Neural cell (in vitro differentiated cells): ENCODE measurements around the gene PNPLA1. TPM values are rescaled to one million over a fixed set of nuclear protein-coding genes. Genes with fewer than 3 reads are reported as not detected.

Source experiments
- H2AFZ ChIP-seq: fragments of 200-600, 300-800 bp; sonication (generic), shearing (Covaris generic); 2 replicates; pipeline ENCODE4 v1.6.0; 2014; ENCODE audit warnings: low read depth, mild to moderate bottlenecking, antibody characterized with exemption, low read length, moderate library complexity
- H3F3A ChIP-seq: fragments of 200-600 bp; shearing (Covaris generic); 2 replicates; pipeline ENCODE4 v1.6.1; 2016; ENCODE audit warnings: mild to moderate bottlenecking, moderate library complexity, mixed read lengths, antibody characterized with exemption, low read length; ENCODE audit not compliant: insufficient read depth, poor library complexity, severe bottlenecking
- H3K27ac ChIP-seq: fragments of 200-600, 300-800 bp; sonication (generic), shearing (Covaris generic); 2 replicates; pipeline ENCODE4 v1.5.1; 2014; ENCODE audit warnings: mild to moderate bottlenecking, low read length, moderate library complexity
- H3K27me3 ChIP-seq: fragments of 300-800, 200-600 bp; sonication (generic), shearing (Covaris generic); 2 replicates; pipeline ENCODE4 v1.6.0; 2014; ENCODE audit warnings: mild to moderate bottlenecking, low read depth, low read length, moderate library complexity; ENCODE audit not compliant: insufficient read depth
- H3K36me3 ChIP-seq: fragments of 300-800, 200-600 bp; sonication (generic), shearing (Covaris generic); 2 replicates; pipeline ENCODE4 v1.5.1; 2014; ENCODE audit warnings: mild to moderate bottlenecking, antibody characterized with exemption, low read length, moderate library complexity; ENCODE audit not compliant: insufficient read depth
- H3K4me2 ChIP-seq: fragments of 300-800, 200-600 bp; sonication (generic), shearing (Covaris generic); 2 replicates; pipeline ENCODE4 v1.6.0; 2014; ENCODE audit warnings: mild to moderate bottlenecking, low read length
- H3K4me3 ChIP-seq: fragments of 300-800, 200-600 bp; sonication (generic), shearing (Covaris generic); 2 replicates; pipeline ENCODE4 v1.5.1; 2014; ENCODE audit warnings: mild to moderate bottlenecking, low read length, moderate library complexity
- H3K79me2 ChIP-seq: fragments of 200-600 bp; shearing (Covaris generic); replicated peaks from 2 replicates; pipeline ENCODE4 v1.6.0; 2014; ENCODE audit warnings: mild to moderate bottlenecking, low read length, moderate library complexity; ENCODE audit not compliant: insufficient read depth
- H3K9ac ChIP-seq: fragments of 300-800, 200-600 bp; sonication (generic), shearing (Covaris generic); 2 replicates; pipeline ENCODE4 v1.6.1; 2016; ENCODE audit warnings: mild to moderate bottlenecking, low read length, mixed read lengths
- H3K9me2 ChIP-seq: fragments of 200-600 bp; shearing (Covaris generic); 2 replicates; pipeline ENCODE4 v1.6.1; 2016; ENCODE audit warnings: mild to moderate bottlenecking, low read length, mixed read lengths; ENCODE audit not compliant: insufficient read depth
- H3K9me3 ChIP-seq: fragments of 200-600, 300-800 bp; sonication (generic), shearing (Covaris generic); 2 replicates; pipeline ENCODE4 v1.6.1; 2016; ENCODE audit warnings: mild to moderate bottlenecking, mixed run types, low read length, moderate library complexity, mixed read lengths
- H4K20me1 ChIP-seq: fragments of 200-600 bp; shearing (Covaris generic); 2 replicates; pipeline ENCODE4 v1.6.1; 2016; ENCODE audit warnings: mild to moderate bottlenecking, mixed run types; ENCODE audit not compliant: insufficient read depth
- EP300 ChIP-seq: fragments of 450-650 bp; conservative IDR thresholded peaks from 2 replicates; pipeline ENCODE4 v1.6.1; 2014; ENCODE audit warnings: antibody characterized with exemption, mild to moderate bottlenecking, moderate library complexity; ENCODE audit not compliant: poor library complexity, severe bottlenecking
- EZH2 ChIP-seq: fragments of 200-600, 300-800 bp; shearing (Covaris generic), sonication (generic); IDR thresholded peaks from 2 replicates; pipeline ENCODE4 v1.6.1; 2014; ENCODE audit warnings: antibody characterized with exemption, low read length, borderline replicate concordance, mild to moderate bottlenecking; ENCODE audit not compliant: insufficient read depth, poor library complexity, severe bottlenecking
- MXI1 ChIP-seq: fragments of 450-650 bp; conservative IDR thresholded peaks from 2 replicates; pipeline ENCODE4 v1.6.1; 2014; ENCODE audit warnings: antibody characterized with exemption, mild to moderate bottlenecking; ENCODE audit not compliant: poor library complexity, severe bottlenecking
- POLR2AphosphoS5 ChIP-seq: IDR thresholded peaks from 2 replicates; pipeline ENCODE4 v1.6.1; 2012
- RAD21 ChIP-seq: fragments of 450-650 bp; conservative IDR thresholded peaks from 2 replicates; pipeline ENCODE4 v1.6.1; 2014; ENCODE audit warnings: antibody characterized with exemption, mild to moderate bottlenecking, moderate library complexity
- SMC3 ChIP-seq: fragments of 450-650 bp; conservative IDR thresholded peaks from 2 replicates; pipeline ENCODE4 v1.6.1; 2014; ENCODE audit warnings: antibody characterized with exemption, mild to moderate bottlenecking, moderate library complexity; ENCODE audit not compliant: poor library complexity
- TAF1 ChIP-seq: IDR thresholded peaks from 2 replicates; pipeline ENCODE4 v1.6.1; 2012; ENCODE audit warnings: low read depth
- polyA plus RNA-seq: library from polyadenylated mRNA; depleted of rRNA; stranded (reverse); fragments of >200 nt; gene quantifications from 2 replicates; pipeline ENCODE4 v1.2.3, GENCODE V29; 2014
- TF ChIP-seq, protein P1 (sequence below): fragments of 450-650 bp; IDR thresholded peaks from 2 replicates; pipeline ENCODE4 v1.5.1; 2014; ENCODE audit warnings: antibody characterized with exemption, mild to moderate bottlenecking, moderate library complexity; ENCODE audit not compliant: poor library complexity, severe bottlenecking
- TF ChIP-seq, protein P2 (sequence below): IDR thresholded peaks from 2 replicates; pipeline ENCODE4 v1.6.1; 2012; ENCODE audit warnings: borderline replicate concordance

PNPLA1 gene
- polyA plus RNA-seq, 1 donor from 2014 or later: not detected

DNA sequence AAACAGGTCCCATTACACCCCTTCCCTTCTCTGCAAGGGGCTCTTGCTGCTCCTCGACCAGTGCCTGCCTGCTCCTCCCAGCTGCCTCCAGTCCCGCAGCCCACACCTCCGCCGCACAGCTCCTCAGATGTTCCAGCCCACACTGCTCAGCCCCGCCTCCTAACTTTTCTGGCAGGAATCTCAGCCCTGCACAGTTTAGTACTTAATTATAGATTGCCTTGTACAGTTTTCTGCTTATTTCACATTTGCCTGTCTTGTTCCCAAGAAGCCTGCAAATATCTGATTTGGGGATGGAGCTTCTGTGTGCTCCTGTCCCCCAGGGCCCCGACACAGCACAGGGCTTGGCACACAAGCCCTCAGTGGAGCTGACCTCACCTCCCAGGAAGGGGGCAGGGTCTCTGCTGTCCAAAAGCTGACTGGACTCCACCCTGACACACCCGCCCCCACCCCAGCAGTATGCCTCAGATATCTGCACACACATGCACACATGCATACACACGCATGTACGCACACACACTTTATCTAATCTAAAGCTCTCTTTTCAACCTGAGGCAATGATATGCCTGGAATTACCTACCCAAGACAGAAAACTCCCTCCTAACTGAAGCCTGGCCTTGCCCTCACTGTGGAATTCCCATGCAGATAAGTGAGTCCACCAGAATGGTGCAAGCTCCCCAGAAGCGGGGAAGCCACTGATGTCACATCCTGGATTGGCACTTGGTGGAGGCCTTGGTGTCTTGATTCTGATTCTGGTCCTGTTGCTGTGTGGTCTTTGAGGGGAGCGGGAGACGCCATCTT lies 1.2 kb upstream of the PNPLA1 start:
- no peaks in the 10 kb centered on the region for H4K20me1 ChIP-seq
- TF ChIP-seq MXI1 (no peak), EP300 (no peak), SMC3 (no peak), EZH2 (no peak)
- TF ChIP-seq, protein P1, sequence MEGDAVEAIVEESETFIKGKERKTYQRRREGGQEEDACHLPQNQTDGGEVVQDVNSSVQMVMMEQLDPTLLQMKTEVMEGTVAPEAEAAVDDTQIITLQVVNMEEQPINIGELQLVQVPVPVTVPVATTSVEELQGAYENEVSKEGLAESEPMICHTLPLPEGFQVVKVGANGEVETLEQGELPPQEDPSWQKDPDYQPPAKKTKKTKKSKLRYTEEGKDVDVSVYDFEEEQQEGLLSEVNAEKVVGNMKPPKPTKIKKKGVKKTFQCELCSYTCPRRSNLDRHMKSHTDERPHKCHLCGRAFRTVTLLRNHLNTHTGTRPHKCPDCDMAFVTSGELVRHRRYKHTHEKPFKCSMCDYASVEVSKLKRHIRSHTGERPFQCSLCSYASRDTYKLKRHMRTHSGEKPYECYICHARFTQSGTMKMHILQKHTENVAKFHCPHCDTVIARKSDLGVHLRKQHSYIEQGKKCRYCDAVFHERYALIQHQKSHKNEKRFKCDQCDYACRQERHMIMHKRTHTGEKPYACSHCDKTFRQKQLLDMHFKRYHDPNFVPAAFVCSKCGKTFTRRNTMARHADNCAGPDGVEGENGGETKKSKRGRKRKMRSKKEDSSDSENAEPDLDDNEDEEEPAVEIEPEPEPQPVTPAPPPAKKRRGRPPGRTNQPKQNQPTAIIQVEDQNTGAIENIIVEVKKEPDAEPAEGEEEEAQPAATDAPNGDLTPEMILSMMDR: no peak
- no peaks in the 10 kb centered on the region for H3K9me2 ChIP-seq
- no peaks in the 10 kb centered on the region for H3K27me3 ChIP-seq
- H2AFZ ChIP-seq: no peak overlapping the region
- no peak overlapping the region for H3K9ac ChIP-seq
- no peaks in the 10 kb centered on the region for H3K9me3 ChIP-seq
- H3F3A ChIP-seq: no peaks in the 10 kb centered on the region
- H3K27ac ChIP-seq: no peak overlapping the region
- no peaks in the 10 kb centered on the region for H3K79me2 ChIP-seq
- H3K36me3 ChIP-seq: no peaks in the 10 kb centered on the region
- H3K4me3 ChIP-seq: no peak overlapping the region
- no peak overlapping the region for H3K4me2 ChIP-seq

DNA sequence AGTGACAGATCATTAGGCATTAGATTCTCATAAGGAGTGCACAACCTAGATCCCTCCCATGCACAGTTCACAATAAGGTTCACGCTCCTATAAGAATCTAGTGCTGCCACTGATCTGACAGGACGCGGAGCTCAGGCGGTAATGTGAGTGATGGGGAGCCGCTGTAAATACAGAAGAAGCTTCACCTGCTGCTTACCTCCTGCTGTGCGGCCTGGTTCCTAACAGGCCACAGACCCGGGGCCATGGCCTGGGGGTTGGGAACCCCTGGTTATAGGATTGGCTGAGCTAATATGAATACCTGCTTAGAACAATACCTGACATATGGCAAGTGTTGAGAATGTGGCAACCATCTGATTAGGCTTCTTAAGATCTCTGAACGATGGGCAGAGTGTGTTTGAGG lies 2.4 kb downstream of the PNPLA1 start:
- Histone ChIP-seq H4K20me1 (no peaks in the 10 kb centered on the region), H3F3A (no peaks in the 10 kb centered on the region), H3K9ac (no peak overlapping the region), H3K4me3 (no peak overlapping the region), H3K36me3 (no peaks in the 10 kb centered on the region), H3K27me3 (no peaks in the 10 kb centered on the region), H3K4me2 (no peak overlapping the region), H3K27ac (no peak overlapping the region), H2AFZ (no peak overlapping the region), H3K9me2 (no peaks in the 10 kb centered on the region), H3K79me2 (no peaks in the 10 kb centered on the region), H3K9me3 (no peaks in the 10 kb centered on the region)
- no peak for TF ChIP-seq TAF1
- no peak for TF ChIP-seq SMC3
- TF ChIP-seq EZH2: no peak
- no peak for TF ChIP-seq MXI1
- TF ChIP-seq, protein P1: no peak
- no peak for TF ChIP-seq EP300
- TF ChIP-seq, protein P2, sequence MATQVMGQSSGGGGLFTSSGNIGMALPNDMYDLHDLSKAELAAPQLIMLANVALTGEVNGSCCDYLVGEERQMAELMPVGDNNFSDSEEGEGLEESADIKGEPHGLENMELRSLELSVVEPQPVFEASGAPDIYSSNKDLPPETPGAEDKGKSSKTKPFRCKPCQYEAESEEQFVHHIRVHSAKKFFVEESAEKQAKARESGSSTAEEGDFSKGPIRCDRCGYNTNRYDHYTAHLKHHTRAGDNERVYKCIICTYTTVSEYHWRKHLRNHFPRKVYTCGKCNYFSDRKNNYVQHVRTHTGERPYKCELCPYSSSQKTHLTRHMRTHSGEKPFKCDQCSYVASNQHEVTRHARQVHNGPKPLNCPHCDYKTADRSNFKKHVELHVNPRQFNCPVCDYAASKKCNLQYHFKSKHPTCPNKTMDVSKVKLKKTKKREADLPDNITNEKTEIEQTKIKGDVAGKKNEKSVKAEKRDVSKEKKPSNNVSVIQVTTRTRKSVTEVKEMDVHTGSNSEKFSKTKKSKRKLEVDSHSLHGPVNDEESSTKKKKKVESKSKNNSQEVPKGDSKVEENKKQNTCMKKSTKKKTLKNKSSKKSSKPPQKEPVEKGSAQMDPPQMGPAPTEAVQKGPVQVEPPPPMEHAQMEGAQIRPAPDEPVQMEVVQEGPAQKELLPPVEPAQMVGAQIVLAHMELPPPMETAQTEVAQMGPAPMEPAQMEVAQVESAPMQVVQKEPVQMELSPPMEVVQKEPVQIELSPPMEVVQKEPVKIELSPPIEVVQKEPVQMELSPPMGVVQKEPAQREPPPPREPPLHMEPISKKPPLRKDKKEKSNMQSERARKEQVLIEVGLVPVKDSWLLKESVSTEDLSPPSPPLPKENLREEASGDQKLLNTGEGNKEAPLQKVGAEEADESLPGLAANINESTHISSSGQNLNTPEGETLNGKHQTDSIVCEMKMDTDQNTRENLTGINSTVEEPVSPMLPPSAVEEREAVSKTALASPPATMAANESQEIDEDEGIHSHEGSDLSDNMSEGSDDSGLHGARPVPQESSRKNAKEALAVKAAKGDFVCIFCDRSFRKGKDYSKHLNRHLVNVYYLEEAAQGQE: no peak
- no peak for TF ChIP-seq POLR2AphosphoS5
- no peak for TF ChIP-seq RAD21
